ENCODE data around the gene SOX10.
"Not testable (repeated sequence)": the region's sequence is repeated elsewhere in the genome, so short reads cannot be mapped to it uniquely, and the experiment has no call there.

SOX10 gene

GRCh38 chr22:37961062-37961461, 23.3 kb downstream of the SOX10 start:
- DNase-seq (ENCODE audit: low read depth): no peak

- no peak for DNase-seq (ENCODE audit: low read depth)
These were observed 25.0 kb downstream of the SOX10 start for GRCh38 chr22:37959231-37959825.

DNA sequence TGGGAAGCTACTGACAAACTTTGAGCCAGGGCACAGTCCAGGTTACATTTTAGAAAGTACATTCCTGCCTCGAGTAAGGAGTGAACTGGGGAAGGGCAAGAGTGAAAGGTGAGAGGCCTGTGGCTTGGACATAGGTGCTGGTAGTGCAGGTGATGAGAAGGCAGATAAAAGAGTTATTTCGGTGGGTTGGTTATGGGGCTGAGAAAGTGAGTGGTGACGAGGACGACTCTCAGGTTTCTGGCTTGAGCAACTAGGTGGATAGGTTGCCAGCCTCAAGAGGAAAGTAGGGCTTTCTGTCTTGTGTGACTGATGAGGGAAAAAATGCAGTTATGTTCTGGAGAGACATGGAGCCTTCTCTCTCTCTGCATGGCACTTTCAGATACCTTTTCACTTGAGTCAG, 27.1 kb downstream of the SOX10 start:
- DNase-seq (ENCODE audit: low read depth): no peak

DNA sequence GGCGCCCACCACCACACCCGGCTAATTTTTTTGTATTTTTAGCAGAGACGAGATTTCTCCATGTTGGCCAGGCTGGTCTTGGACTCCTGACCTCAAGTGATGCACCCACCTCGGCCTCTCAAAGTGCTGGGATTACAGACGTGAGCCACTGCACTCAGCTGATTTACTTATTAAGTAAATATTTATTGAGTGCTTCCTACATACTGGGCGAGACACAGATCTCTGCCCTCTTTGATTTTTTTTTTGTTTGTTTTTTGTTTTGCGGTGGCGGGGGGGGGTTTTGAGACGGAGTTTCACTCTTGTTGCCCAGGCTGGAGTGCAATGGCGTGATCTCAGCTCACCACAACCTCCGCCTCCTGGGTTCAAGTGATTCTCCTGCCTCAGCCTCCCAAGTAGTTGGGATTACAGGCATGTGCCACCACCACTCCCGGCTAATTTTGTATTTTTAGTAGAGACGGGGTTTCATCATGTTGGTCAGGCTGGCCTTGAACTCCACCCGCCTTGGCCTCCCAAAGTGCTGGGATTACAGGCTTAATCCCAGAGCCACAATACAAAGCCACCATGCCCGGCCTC, 28.4 kb downstream of the SOX10 start:
- DNase-seq (ENCODE audit: low read depth): not testable (repeated sequence)

DNA sequence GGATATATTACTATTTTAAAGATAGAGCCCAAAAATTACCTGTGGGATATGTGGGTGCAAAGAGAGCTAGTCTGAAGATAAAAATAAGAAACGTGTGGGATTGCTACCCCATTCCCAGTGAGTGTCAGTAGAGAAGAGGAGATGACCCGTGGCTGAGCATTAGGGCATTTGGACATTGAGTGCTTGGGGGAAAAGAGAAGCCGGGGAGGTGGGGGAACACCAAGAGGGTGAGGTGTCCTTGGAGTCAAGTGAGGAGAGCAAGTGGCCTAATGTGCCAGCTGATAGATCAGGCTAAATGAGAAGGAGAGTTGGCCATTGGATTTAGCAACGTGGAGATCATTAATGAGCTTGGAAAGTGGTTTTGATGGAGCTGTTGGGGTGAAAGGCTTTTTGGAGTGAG, 29.7 kb downstream of the SOX10 start:
- DNase-seq (ENCODE audit: low read depth): no peak

DNA sequence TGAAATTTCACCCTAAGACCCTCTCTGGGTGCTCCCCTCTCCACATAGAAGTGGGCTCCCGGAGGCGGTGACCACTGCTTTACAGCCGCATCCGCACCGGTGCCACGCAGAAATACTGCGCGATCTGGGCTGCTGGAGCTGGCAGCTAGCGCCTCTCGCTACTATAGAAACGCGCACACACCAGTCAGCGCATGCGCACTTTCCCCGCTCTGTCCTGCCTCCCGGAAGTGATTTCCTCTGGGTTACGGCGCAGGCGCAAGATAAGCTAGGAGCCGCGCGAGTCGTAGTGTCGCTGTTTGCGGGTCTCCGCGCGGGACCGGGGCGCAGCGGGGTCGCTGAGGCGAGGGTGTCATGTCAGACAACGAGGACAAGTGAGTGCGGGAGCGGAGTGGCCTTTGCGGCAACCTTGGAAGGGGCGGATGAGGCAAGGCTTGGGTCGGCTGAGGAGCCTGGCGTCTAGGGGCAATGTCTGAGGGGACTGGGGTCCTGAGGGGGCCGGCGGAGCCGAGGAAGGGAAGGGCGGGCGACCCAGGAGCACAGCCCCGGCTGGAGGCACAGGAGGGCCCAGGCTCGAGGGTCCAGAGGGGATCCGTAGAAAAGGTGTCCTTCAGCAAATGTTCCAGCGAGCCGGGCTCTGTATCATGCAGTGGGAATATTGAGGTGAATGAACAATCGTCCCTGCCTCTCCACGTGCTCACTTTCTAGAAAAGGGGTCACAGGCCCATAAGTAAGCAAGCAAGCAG, 30.7 kb downstream of the SOX10 start, which contains the start of the genes C22orf23 and POLR2F:
Gene C22orf23, minus strand, starts transcription at position 165 of the 743 bp plus-strand sequence. CDS start 452 bp downstream, outside the sequence.
Gene POLR2F, plus strand, starts transcription at position 263 of the 743 bp plus-strand sequence. Its CDS starts 89 bp downstream, at position 352.
- peak; percentile 92 for DNase-seq (ENCODE audit: low read depth)

GRCh38 chr22:37953062-37953436, 31.3 kb downstream of the SOX10 start:
- no peak for DNase-seq (ENCODE audit: low read depth)

GRCh38 chr22:37952629-37953028, 31.7 kb downstream of the SOX10 start:
- not testable (repeated sequence) for DNase-seq (ENCODE audit: low read depth)

DNA sequence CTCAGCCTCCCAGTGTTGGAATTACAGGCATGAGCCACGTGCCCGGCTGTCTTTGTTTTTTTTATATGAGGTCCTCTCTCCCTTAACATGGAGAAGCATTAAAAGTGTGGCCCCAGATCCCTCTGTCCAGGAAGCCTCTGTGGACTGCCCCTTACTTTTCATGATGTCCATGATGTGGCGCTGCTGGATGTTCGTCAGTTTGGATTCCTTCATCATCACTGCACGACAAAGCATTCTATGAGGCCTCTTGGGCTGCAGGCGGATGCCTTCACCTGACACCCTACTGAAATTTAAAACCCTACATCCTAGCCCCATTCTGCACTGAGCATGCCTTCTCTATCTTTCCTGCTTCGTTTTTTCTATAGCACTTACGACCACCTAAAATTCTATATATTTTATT, 33.0 kb downstream of the SOX10 start:
- DNase-seq (ENCODE audit: low read depth): no peak

DNA sequence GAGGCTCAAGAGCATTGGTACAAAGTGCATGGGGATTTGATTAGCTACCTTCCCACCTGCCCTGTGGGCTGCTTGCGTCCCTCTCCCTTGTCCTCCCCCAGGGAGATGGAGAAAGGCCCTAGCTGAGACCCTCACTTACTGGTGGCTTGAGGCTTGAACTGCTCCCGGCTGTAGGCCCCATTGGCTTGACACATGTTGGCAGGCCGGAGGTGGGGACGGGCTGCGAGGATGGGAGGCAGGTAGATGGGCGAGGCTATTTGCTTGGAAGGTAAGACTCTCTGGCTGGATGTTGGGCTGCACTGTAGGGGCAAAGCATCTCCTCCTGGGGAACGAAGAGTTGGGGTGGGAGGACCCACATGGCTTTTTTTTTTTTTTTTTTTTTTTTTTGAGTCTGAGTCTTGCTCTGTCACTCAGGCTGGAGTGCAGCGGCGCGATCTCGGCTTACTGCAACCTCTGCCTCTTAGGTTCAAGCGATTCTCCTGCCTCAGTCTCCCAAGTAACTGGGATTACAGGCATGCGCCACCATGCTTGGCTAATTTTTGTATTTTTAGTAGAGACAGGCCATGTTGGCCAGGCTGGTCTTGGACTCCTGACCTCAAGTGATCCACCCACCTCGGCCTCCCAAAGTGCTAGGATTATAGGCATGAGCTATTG, 37.1 kb downstream of the SOX10 start:
- DNase-seq (ENCODE audit: low read depth): not testable (repeated sequence)

- not testable (repeated sequence) for DNase-seq (ENCODE audit: low read depth)
These were observed 39.9 kb downstream of the SOX10 start for GRCh38 chr22:37944423-37944822.

- DNase-seq (ENCODE audit: low read depth): no peak
These were observed 40.5 kb downstream of the SOX10 start for GRCh38 chr22:37943825-37944198.

DNA sequence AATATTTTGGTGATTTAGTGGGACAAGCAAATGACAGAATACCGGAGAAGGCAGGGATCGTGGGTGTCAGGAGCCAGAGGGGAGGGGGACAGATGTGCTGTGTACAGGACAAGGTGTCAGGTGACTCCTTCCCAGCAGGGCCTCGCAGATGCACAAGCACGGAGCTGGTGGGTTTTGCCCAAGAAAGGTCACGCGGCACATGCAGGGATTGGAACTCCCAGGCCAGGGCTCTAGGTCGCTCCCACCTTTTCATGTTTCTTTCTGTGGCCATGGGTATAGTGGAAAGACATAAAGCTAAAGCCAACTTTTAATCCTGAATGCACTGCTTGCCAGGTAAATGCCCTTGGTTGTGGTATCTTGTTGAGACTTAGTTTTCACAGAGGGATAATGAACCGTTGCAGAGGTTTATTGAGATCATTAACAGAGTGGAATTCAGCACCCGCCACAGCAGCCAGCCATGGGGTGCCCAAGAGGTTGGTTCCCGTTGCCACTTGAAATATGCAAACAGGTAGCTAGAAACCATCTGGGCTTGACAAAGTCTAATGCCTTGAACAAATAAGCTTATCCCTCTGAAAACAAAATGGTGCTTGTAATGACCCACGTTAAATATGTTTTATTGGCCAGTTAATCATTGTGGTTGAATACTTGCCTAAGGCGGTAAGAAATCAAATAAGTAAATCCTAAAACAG, 41.1 kb downstream of the SOX10 start:
- DNase-seq (ENCODE audit: low read depth): no peak

GRCh38 chr22:37942133-37942532, 42.2 kb downstream of the SOX10 start:
- DNase-seq (ENCODE audit: low read depth): no peak

DNA sequence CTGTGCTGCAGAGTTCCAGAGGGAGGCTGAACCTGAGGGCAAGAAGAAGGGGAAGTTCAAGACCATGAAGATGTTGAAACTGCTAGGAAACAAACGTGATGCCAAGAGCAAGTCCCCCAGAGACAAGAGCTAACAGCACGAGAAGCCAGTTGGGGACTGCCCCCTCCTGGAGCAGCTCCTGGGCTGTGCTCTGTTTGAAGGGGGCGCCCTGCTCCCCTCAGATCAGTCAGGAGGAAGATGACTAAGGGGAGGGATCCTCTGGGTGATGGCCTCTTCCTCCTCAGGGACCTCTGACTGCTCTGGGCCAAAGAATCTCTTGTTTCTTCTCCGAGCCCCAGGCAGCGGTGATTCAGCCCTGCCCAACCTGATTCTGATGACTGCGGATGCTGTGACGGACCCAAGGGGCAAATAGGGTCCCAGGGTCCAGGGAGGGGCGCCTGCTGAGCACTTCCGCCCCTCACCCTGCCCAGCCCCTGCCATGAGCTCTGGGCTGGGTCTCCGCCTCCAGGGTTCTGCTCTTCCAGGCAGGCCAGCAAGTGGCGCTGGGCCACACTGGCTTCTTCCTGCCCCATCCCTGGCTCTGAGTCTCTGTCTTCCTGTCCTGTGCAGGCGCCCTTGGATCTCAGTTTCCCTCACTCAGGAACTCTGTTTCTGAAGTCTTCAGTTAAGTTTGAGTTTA, 43.5 kb downstream of the SOX10 start:
- DNase-seq (ENCODE audit: low read depth): no peak

GRCh38 chr22:37933711-37934376, 50.5 kb downstream of the SOX10 start:
- peak; percentile 64 for DNase-seq (ENCODE audit: low read depth)

DNA sequence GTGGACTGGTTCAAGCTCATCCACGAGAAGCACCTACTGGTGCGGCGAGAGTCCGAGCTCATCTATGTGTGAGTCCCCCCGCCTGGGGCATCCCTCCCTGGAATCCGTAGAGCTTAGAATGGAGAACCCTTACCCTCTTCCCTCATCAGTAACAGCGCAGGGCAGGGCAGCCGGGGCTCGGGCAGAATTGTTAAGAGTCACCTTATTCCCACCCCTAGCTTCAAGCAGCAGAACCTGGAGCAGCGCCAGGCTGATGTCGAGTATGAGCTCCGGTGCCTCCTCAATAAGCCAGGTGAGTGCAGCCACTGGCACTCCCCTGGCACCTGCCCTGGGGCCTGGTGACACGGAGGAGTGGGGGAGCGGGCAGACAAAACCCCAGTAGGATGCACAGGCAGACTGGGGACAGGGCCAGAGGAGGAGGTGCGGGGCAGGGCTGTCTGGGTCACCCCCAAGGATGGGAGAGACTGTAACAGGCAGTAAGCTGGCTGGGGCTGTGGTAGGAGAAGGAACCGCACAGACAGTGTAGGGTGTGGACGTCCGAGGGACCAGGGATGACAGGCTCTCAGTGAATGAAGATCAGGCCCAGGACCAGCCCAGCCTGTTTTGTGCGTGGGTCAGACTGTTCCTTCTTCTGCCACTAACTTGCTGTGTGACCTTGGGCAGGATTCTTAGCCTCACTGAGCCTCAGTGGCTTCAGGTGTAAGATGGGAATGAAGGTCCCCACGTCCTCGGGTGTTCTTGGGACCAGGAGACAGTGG, 51.4 kb downstream of the SOX10 start:
- no peak for DNase-seq (ENCODE audit: low read depth)

DNA sequence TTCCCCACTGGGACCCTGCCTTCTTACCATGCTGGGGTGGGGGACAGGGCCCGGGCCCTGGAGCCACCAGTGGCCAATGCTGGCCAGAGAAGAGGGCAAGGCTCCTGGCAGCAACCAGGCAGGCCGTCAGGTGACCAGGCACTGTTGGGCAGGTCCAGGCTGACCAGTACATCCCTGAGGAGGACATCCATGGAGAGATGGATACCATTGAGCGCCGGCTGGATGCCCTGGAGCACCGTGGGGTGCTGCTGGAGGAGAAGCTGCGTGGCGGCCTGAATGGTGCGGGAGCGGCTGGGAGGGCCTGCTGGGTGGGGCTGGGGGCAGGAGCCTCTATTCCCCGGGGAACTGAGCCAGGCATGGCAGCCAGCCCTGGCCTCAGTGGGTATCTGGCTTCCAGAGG, 52.0 kb downstream of the SOX10 start:
- no peak for DNase-seq (ENCODE audit: low read depth)

DNA sequence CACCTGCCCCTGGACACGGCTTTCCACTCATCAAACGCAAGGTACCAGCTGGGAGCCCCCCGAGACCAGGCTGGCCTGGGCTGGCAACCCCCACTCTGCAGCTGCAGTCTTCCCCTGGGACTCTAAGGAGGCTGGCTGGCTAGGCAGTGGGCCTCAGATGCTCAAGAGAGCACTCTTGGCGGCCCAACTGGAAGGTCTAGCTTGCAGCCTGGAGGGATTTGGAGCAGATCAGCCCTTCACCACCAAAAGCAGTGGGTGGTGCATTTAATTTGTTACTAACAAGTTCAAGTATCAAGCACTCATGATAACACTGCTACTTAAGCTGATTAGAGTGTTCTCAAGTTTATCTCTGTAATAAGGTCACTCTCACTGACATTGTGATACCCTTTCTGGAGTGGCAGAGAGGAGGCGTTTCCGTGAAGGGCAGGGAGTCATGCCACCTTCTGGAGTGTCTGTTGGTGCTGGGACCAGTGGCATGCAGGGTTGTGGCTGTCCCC, 52.4 kb downstream of the SOX10 start:
- DNase-seq (ENCODE audit: low read depth): no peak

- no peak for DNase-seq (ENCODE audit: low read depth)
These were observed 53.4 kb downstream of the SOX10 start for GRCh38 chr22:37930952-37931440.
